Measurements from ENCODE around the gene IDI2.
A peak's percentile ranks its signal among the peaks of the same experiment; 100 is the strongest.

The IDI2 gene

DNA sequence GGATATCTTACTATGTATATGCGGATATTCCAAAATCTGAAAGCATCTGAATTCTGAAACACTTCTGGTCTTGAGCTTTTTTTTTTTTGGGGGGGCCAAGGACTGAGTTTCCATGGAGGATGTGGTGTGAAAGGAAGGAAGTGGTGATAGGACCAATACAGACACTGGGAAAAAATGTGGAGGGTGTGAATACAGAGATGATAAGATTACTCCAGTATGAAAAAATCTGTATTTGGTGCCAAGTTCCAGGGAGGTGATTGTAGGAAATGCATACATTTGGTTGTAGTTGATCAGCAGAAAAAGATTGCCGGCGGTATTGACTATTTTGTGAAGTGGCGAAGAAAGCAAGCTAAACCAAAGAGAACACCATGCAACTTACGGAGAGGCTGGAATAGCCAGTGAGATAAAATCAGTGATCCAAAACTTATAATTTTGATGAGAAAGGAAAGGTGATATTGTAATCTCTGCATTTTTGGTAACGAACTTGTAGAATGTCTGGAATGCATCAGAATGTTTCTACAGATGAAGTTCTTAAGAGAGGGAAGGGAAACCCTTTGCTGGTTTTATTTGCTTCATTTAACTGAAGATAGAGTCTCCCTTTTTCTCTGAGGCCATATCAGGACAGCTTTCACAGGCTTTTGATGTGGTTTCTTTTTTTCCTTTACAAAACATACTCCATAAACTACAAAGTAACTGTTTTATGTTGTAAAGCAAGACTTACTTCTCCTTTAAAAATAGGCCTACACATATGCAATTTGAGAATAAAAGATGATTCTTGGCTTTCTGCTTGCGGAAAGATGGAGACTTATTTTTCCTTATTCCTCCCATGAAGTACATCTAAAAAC is 36.5 kb upstream of the IDI2 start:
- Histone ChIP-seq H3K4me2 (ENCODE audit: low read length) (no peak overlapping the region), H3K4me1 (peaks cover 15% of the 10 kb centered on the region), H3K79me2 (peaks cover 59% of the 10 kb centered on the region), H3K36me3 (ENCODE audit: control insufficient read depth, insufficient read depth, low read length) (no peaks in the 10 kb centered on the region), H3K9ac (no peak overlapping the region), H3K9me3 (ENCODE audit: control insufficient read depth, low read length) (no peaks in the 10 kb centered on the region), H3K27ac (no peak overlapping the region), H3K4me3 (ENCODE audit: low read depth, low read length) (no peak overlapping the region), H2AFZ (no peak overlapping the region), H3K27me3 (ENCODE audit: control insufficient read depth, insufficient read depth, low read length) (no peaks in the 10 kb centered on the region)
- TF ChIP-seq, protein P1, sequence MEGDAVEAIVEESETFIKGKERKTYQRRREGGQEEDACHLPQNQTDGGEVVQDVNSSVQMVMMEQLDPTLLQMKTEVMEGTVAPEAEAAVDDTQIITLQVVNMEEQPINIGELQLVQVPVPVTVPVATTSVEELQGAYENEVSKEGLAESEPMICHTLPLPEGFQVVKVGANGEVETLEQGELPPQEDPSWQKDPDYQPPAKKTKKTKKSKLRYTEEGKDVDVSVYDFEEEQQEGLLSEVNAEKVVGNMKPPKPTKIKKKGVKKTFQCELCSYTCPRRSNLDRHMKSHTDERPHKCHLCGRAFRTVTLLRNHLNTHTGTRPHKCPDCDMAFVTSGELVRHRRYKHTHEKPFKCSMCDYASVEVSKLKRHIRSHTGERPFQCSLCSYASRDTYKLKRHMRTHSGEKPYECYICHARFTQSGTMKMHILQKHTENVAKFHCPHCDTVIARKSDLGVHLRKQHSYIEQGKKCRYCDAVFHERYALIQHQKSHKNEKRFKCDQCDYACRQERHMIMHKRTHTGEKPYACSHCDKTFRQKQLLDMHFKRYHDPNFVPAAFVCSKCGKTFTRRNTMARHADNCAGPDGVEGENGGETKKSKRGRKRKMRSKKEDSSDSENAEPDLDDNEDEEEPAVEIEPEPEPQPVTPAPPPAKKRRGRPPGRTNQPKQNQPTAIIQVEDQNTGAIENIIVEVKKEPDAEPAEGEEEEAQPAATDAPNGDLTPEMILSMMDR (IDR thresholded peaks at IDR 0.05), result no peak

- Histone ChIP-seq H3K27ac (no peak overlapping the region), H3K79me2 (peaks cover 55% of the 10 kb centered on the region), H3K4me2 (ENCODE audit: low read length) (no peak overlapping the region), H2AFZ (no peak overlapping the region), H3K9me3 (ENCODE audit: control insufficient read depth, low read length) (no peaks in the 10 kb centered on the region), H3K36me3 (ENCODE audit: control insufficient read depth, insufficient read depth, low read length) (no peaks in the 10 kb centered on the region), H3K4me3 (ENCODE audit: low read depth, low read length) (no peak overlapping the region), H3K27me3 (ENCODE audit: control insufficient read depth, insufficient read depth, low read length) (no peaks in the 10 kb centered on the region), H3K9ac (no peak overlapping the region), H3K4me1 (peaks cover 15% of the 10 kb centered on the region)
- TF ChIP-seq, protein P1 (IDR thresholded peaks at IDR 0.05), result no peak
Observed at GRCh38 chr10:1059902-1060301, 34.2 kb upstream of the IDI2 start.

DNA sequence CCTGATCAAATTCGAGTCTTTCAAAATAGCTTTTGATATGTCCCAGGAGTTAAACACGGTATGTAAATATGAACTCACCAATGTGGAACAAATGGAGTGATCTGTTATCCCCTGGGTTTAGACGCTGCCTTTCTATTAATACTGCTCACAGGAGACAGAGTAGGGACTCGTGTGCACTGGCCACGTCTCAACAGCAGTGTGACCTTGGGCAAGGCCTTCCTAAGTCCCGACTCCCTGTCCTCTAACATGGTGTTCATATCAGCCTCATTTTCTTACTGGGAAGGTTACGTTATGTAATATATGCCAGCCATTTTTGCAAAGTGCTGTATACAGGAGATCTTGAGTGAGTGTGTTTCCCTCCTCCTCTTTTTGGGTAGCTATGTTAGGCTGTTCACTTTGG is 32.4 kb upstream of the IDI2 start:
- Histone ChIP-seq H3K79me2 (peaks cover 56% of the 10 kb centered on the region), H3K4me1 (peaks cover 23% of the 10 kb centered on the region), H2AFZ (no peak overlapping the region), H3K4me3 (ENCODE audit: low read depth, low read length) (no peak overlapping the region), H3K27ac (no peak overlapping the region), H3K4me2 (ENCODE audit: low read length) (peak overlapping the region; percentile 82), H3K9me3 (ENCODE audit: control insufficient read depth, low read length) (no peaks in the 10 kb centered on the region), H3K9ac (no peak overlapping the region), H3K36me3 (ENCODE audit: control insufficient read depth, insufficient read depth, low read length) (no peaks in the 10 kb centered on the region), H3K27me3 (ENCODE audit: control insufficient read depth, insufficient read depth, low read length) (no peaks in the 10 kb centered on the region)
- TF ChIP-seq, protein P1 (IDR thresholded peaks at IDR 0.05), result no peak

DNA sequence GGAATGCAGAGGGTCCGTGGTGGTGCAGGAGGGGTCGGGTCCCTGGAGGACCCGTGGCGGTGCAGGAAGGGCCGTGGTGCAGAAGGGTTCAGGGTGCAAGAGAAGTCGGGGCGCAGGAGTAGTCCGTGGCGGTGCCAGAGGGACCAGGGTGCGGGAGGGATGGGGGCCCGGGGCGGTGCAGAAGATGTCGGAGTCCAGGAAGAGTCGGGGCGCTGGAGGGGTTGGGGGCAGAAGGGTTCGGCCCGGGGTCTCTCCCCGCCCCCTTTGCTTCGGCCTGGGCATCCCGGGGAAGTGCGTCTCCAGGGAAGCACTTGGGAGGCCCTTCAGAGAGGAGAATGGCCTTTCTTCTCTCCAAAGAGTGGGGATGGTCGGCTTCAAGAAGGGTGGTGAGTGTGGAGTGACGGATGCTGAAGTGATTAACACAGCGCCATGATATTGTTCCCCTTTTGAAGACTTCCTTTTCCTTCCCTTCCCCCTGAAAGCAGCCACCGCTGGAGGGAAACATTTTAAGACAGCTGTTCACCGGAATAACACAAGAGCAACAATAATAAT is 31.5 kb upstream of the IDI2 start:
- Histone ChIP-seq H3K9me3 (ENCODE audit: control insufficient read depth, low read length) (no peaks in the 10 kb centered on the region), H3K27ac (peak overlapping the region; percentile 86), H3K4me1 (peaks cover 23% of the 10 kb centered on the region), H2AFZ (peak overlapping the region; percentile 70), H3K4me2 (ENCODE audit: low read length) (peak overlapping the region; percentile 82), H3K9ac (peak overlapping the region; percentile 56), H3K36me3 (ENCODE audit: control insufficient read depth, insufficient read depth, low read length) (no peaks in the 10 kb centered on the region), H3K79me2 (peaks cover 56% of the 10 kb centered on the region), H3K27me3 (ENCODE audit: control insufficient read depth, insufficient read depth, low read length) (no peaks in the 10 kb centered on the region), H3K4me3 (ENCODE audit: low read depth, low read length) (peak overlapping the region; percentile 85)
- TF ChIP-seq, protein P1 (IDR thresholded peaks at IDR 0.05), result no peak
